ENCODE results near the gene TMSB15C.
"Not testable (repeated sequence)": the region's sequence is repeated elsewhere in the genome, so short reads cannot be mapped to it uniquely, and the experiment has no call there.

TMSB15C gene

DNA sequence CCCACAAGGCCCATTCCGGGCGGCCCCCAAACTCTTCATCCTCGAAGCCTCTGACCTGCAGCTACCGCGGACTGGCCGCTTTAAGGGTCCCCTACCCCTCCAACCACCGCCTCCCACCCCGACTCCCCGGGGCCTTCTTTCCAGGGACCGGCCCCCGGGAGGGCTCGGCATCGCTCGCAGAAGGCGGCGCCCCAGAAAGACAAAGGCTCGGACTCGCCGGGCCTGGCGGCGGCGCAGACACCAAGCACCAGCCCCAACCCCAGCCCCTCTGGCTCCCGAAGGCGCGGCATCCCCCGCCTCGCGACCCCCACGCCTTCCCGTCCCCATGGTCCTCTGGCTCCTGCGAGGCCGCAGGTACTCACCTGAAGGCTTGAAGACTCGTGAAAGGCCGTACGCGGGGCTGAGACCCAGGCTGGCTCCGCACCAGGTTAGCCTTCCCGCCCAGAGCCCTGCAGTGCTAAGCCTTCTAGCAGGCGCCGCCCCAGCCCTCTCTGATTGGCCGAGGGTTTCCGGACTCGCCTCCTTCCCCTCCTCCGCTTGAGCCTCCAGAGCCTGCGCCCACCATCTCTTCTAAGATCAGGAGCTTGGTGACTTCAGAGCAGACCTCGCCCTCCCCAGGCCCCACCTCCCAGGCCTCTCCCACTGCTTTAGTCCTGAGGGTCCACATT, at the start of gene TMSB15C:
TMSB15C (minus strand) TSS at position 459 of the 668 bp plus-strand sequence.
- DNase-seq; in situ Hi-C loops (cut with MboI; ENCODE audit: low pct_unique_long_range_greater_than_20kb, low sequenced_read_pairs): not testable (repeated sequence)

DNA sequence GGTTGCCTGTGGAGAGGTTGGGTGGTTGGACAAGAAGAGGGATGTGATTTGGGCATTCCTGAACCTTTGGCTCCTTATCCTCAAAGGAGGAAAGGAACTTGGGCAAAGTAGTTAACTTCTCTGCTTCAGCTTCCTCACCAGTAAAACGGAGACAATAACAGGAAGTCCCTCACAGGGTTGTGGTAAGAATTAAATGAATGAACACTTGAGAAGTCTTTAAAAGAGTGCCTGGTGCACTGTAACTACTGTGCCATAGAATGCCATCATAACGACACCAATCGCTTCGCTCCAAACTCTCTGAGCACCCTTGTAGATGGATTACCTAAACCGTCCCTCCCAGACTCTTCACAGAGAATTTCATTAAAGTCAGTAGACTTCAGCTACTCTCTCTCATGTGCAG, 46.8 kb upstream of the TMSB15C start:
- in situ Hi-C loops (cut with MboI; ENCODE audit: low pct_unique_long_range_greater_than_20kb, low sequenced_read_pairs), result no loop called here
- DNase-seq, result peak; percentile 64

GRCh38 chrX:104118765-104119164, 42.7 kb upstream of the TMSB15C start:
- in situ Hi-C loops (cut with MboI; ENCODE audit: low pct_unique_long_range_greater_than_20kb, low sequenced_read_pairs), result no loop called here

GRCh38 chrX:104117759-104118158, 41.7 kb upstream of the TMSB15C start:
- in situ Hi-C loops (cut with MboI; ENCODE audit: low pct_unique_long_range_greater_than_20kb, low sequenced_read_pairs), result no loop called here
- no peak for DNase-seq

More at GRCh38 chrX:104118765-104119164, 42.7 kb upstream of the TMSB15C start:
- DNase-seq, result no peak

- in situ Hi-C loops (cut with MboI; ENCODE audit: low pct_unique_long_range_greater_than_20kb, low sequenced_read_pairs), result no loop called here
- DNase-seq, result peak; percentile 78
These were observed 37.4 kb upstream of the TMSB15C start for GRCh38 chrX:104113222-104113965.

- peak; percentile 71 for DNase-seq
- in situ Hi-C loops (cut with MboI; ENCODE audit: low pct_unique_long_range_greater_than_20kb, low sequenced_read_pairs), result no loop called here
These were observed 36.4 kb upstream of the TMSB15C start, which contains the start of gene ZCCHC18 for GRCh38 chrX:104112326-104112951. TSS of gene ZCCHC18 (plus strand) at chrX:104112523. CDS start at chrX:104114112, 1,589 bp downstream.

DNA sequence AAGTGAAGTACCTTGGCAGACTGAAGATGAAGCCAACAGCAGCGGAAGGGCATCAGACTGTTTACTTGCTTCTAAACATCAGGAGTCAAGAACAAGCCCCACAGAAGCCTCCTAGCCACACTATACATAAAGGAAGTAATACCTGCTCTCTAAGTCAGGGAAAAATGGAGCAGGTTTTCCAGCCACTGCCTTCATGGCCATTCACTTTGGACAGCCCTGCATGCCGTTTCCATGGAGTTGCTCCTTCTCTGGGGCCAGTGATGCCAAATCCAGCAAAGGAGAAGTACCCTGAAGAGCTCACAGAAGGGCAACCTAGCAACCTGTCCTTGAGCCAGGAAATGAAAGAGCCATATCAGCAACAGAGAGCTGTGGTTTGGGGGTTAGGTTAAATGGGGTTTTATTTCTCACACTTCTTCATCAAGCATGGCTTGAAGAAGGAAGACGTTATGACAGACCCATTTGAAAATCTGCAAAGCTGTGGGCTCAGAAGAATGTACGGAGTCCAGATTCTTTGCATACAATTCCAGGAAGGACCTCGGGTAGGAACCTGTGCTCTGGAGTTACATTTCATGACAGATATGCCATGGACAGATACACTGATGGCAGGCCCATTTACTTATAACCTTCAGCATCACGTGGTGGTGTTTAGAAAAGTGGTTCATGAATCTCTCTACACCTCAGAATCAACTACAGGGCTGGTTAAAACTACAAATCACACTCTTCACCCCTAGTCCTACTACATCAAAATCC, 34.6 kb upstream of the TMSB15C start:
- in situ Hi-C loops (cut with MboI; ENCODE audit: low pct_unique_long_range_greater_than_20kb, low sequenced_read_pairs), result not testable (repeated sequence)
- DNase-seq, result peak; percentile 30

GRCh38 chrX:104108955-104109354, 32.9 kb upstream of the TMSB15C start:
- in situ Hi-C loops (cut with MboI; ENCODE audit: low pct_unique_long_range_greater_than_20kb, low sequenced_read_pairs), result no loop called here
- no peak for DNase-seq

GRCh38 chrX:104105330-104106262, 29.6 kb upstream of the TMSB15C start:
- in situ Hi-C loops (cut with MboI; ENCODE audit: low pct_unique_long_range_greater_than_20kb, low sequenced_read_pairs), result no loop called here
- no peak for DNase-seq

GRCh38 chrX:104104676-104105075, 28.6 kb upstream of the TMSB15C start:
- no peak for DNase-seq
- in situ Hi-C loops (cut with MboI; ENCODE audit: low pct_unique_long_range_greater_than_20kb, low sequenced_read_pairs), result no loop called here

- in situ Hi-C loops (cut with MboI; ENCODE audit: low pct_unique_long_range_greater_than_20kb, low sequenced_read_pairs), result no loop called here
- no peak for DNase-seq
These were observed 22.9 kb upstream of the TMSB15C start for GRCh38 chrX:104098919-104099318.

DNA sequence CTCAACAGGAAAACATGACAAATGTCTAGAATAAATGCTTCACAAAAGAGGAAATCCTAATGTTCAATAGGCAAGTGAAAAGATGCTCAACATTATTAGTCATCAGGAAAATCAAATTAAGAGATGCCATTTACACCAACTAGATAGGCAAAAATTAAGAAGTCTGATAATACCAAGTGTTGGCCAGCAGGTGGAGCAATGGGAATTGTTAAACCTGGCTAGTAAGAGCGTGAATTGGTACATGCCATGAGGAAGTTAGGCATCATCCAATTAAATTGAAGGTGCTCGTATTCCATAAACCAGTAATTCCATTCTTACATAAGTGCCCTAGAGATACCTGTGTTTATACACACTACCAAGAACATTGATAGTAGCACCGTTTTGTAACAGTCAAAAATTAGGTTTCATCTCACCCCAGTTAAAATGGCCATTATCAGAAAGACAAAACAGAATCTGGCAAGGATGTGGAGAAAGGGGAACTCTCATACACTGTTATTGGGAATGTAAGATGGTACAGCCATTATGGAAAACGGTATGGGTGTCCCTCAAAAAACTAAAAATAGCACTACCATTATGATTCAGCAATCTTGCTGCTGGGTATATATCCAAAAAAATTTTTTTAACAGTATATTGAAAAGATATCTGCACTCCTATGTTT, 22.2 kb upstream of the TMSB15C start:
- peak; percentile 78 for DNase-seq
- in situ Hi-C loops (cut with MboI; ENCODE audit: low pct_unique_long_range_greater_than_20kb, low sequenced_read_pairs), result no loop called here

GRCh38 chrX:104085919-104086318, 9.9 kb upstream of the TMSB15C start:
- in situ Hi-C loops (cut with MboI; ENCODE audit: low pct_unique_long_range_greater_than_20kb, low sequenced_read_pairs), result no loop called here
- DNase-seq, result no peak

GRCh38 chrX:104085477-104085876, 9.4 kb upstream of the TMSB15C start:
- no peak for DNase-seq
- in situ Hi-C loops (cut with MboI; ENCODE audit: low pct_unique_long_range_greater_than_20kb, low sequenced_read_pairs), result no loop called here

GRCh38 chrX:104084534-104085277, 8.7 kb upstream of the TMSB15C start:
- no peak for DNase-seq
- in situ Hi-C loops (cut with MboI; ENCODE audit: low pct_unique_long_range_greater_than_20kb, low sequenced_read_pairs), result no loop called here

DNA sequence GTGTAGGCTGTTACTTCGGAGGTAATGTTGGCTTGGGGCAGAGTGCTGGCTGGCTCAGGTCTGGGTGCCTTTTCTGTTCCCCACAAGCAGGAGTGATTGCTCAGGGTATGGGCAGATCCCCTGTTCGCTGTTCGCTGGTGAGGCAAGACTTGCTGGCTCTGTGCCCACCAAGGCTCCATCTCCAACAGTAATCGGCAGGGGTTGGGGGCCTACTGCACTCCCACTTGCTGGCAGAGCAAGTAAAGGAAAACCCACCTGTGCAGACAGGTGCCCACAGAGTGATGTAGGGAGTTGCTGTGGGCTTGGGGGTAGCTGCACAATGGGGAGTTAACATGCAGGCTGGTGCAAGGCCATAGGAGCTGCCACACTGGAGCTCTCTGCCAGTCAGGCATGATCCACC, 8.0 kb upstream of the TMSB15C start:
- in situ Hi-C loops (cut with MboI; ENCODE audit: low pct_unique_long_range_greater_than_20kb, low sequenced_read_pairs), result no loop called here

DNA sequence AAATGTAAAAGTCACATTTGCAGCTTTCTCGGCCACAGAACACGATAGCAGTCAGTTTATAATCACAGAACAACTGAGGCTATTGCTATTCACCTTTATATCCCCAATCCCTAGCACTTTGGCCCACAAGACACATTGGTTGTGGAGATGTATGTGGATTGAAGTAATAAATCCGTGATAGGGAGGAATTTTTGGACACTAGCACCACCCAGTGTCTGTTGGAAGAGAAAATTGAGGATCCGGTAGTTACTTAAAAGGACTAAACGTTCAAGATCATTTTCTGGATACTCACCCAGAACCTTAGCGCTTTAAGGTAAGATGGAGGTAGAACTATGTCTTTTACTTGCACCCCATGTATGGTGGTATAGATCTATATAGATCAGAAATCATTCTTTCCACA, 1.8 kb upstream of the TMSB15C start:
- DNase-seq; in situ Hi-C loops (cut with MboI; ENCODE audit: low pct_unique_long_range_greater_than_20kb, low sequenced_read_pairs): not testable (repeated sequence)

More for the DNA sequence above, 8.0 kb upstream of the TMSB15C start:
- DNase-seq, result no peak
